Mesendoderm (in vitro differentiated cells): ENCODE measurements around the gene OR2AT4.

ENCODE experiments used
- DNase-seq: peaks from one replicate; pipeline ENCODE4 v3.0.0; 2013
- H2AK5ac ChIP-seq: 2 replicates; pipeline ENCODE4 v1.6.1; 2013; ENCODE audit warnings: low read length, inconsistent platforms
- H2BK120ac ChIP-seq: 2 replicates; pipeline ENCODE4 v1.6.1; 2013; ENCODE audit warnings: low read depth, mild to moderate bottlenecking, low read length, moderate library complexity, mixed read lengths
- H2BK15ac ChIP-seq: replicated peaks from 2 replicates; pipeline ENCODE4 v1.6.1; 2013; ENCODE audit warnings: low read depth, mild to moderate bottlenecking, moderate library complexity
- H2BK5ac ChIP-seq: 2 replicates; pipeline ENCODE4 v1.6.1; 2013; ENCODE audit warnings: low read length, inconsistent platforms
- H3K18ac ChIP-seq: 2 replicates; pipeline ENCODE4 v1.6.1; 2013; ENCODE audit warnings: mild to moderate bottlenecking, low read length, mixed read lengths
- H3K23ac ChIP-seq: one replicate; pipeline ENCODE4 v1.6.1; 2013; ENCODE audit warnings: low read length
- H3K27ac ChIP-seq: 2 replicates; pipeline ENCODE4 v1.5.1; 2013; ENCODE audit warnings: low read depth, mild to moderate bottlenecking, inconsistent platforms, low read length, moderate library complexity
- H3K27me3 ChIP-seq: 2 replicates; pipeline ENCODE4 v1.6.1; 2013; ENCODE audit warnings: low read length, control low read depth, mild to moderate bottlenecking, inconsistent platforms; ENCODE audit not compliant: insufficient read depth, poor library complexity
- H3K36me3 ChIP-seq: 2 replicates; pipeline ENCODE4 v1.6.1; 2013; ENCODE audit warnings: low read length, inconsistent platforms; ENCODE audit not compliant: control insufficient read depth, insufficient read depth
- H3K4ac ChIP-seq: one replicate; pipeline ENCODE4 v1.6.1; 2013; ENCODE audit warnings: low read depth, mild to moderate bottlenecking, low read length, moderate library complexity
- H3K4me1 ChIP-seq: 2 replicates; pipeline ENCODE4 v1.6.1; 2013; ENCODE audit warnings: low read depth, low read length, inconsistent platforms; ENCODE audit not compliant: control insufficient read depth
- H3K4me2 ChIP-seq: 2 replicates; pipeline ENCODE4 v1.6.1; 2013; ENCODE audit warnings: low read length
- H3K4me3 ChIP-seq: 2 replicates; pipeline ENCODE4 v1.5.1; 2013; ENCODE audit warnings: mild to moderate bottlenecking, low read length
- H3K56ac ChIP-seq: one replicate; pipeline ENCODE4 v1.6.1; 2013; ENCODE audit warnings: low read length
- H3K79me1 ChIP-seq: 2 replicates; pipeline ENCODE4 v1.6.1; 2013; ENCODE audit warnings: low read length, inconsistent platforms
- H3K79me2 ChIP-seq: 2 replicates; pipeline ENCODE4 v1.6.1; 2013; ENCODE audit warnings: mild to moderate bottlenecking, low read length; ENCODE audit not compliant: control insufficient read depth, insufficient read depth
- H3K9ac ChIP-seq: 2 replicates; pipeline ENCODE4 v1.6.1; 2013; ENCODE audit warnings: low read length, inconsistent platforms
- H4K5ac ChIP-seq: one replicate; pipeline ENCODE4 v1.6.1; 2013; ENCODE audit warnings: low read length
- H4K8ac ChIP-seq: one replicate; pipeline ENCODE4 v1.6.1; 2013; ENCODE audit warnings: low read depth, mild to moderate bottlenecking, control low read depth, low read length, moderate library complexity
- WGBS: extraction: QIAGEN DNeasy Blood & Tissue Kit; methylation state at CpG from one replicate; pipeline ENCODE4 v1.1.7; 2013; ENCODE audit warnings: low lambda C conversion rate, missing lambda C conversion rate; ENCODE audit not compliant: insufficient coverage; ENCODE audit errors: extremely low coverage; 5-methylcytosine and 5-hydroxymethylcytosine counted together

Gene OR2AT4

GRCh38 chr11:75133976-75134375 lies 37.3 kb upstream of the OR2AT4 start:
- no peak overlapping the region for H2BK120ac ChIP-seq
- no peak overlapping the region for H3K56ac ChIP-seq
- DNase-seq: peak; percentile 34

GRCh38 chr11:75132080-75132479 lies 35.4 kb upstream of the OR2AT4 start:
- Histone ChIP-seq H4K8ac (no peak overlapping the region), H3K23ac (no peak overlapping the region), H4K5ac (no peak overlapping the region), H3K27me3 (no peaks in the 10 kb centered on the region), H3K79me1 (no peaks in the 10 kb centered on the region), H3K4me3 (no peak overlapping the region), H2BK120ac (no peak overlapping the region), H3K4me2 (no peak overlapping the region), H3K4me1 (no peaks in the 10 kb centered on the region), H3K56ac (no peak overlapping the region), H3K9ac (no peak overlapping the region), H3K4ac (no peak overlapping the region), H3K27ac (no peak overlapping the region), H2BK5ac (no peak overlapping the region), H2BK15ac (no peak overlapping the region), H3K36me3 (no peaks in the 10 kb centered on the region), H2AK5ac (no peak overlapping the region), H3K18ac (no peak overlapping the region), H3K79me2 (no peaks in the 10 kb centered on the region)
- WGBS: no CpG with 5 or more reads among the region's 3 CpGs
- DNase-seq: no peak

More at GRCh38 chr11:75133976-75134375, 37.3 kb upstream of the OR2AT4 start:
- H3K4me1 ChIP-seq: no peaks in the 10 kb centered on the region
- H2AK5ac ChIP-seq: no peak overlapping the region
- H2BK5ac ChIP-seq: no peak overlapping the region
- H3K23ac ChIP-seq: no peak overlapping the region
- no peaks in the 10 kb centered on the region for H3K36me3 ChIP-seq
- H4K5ac ChIP-seq: no peak overlapping the region
- no CpG with 5 or more reads among the region's 6 CpGs for WGBS
- no peak overlapping the region for H3K4me3 ChIP-seq
- H3K4me2 ChIP-seq: no peak overlapping the region
- H4K8ac ChIP-seq: no peak overlapping the region
- H3K27me3 ChIP-seq: no peaks in the 10 kb centered on the region
- no peak overlapping the region for H3K9ac ChIP-seq
- H3K79me2 ChIP-seq: no peaks in the 10 kb centered on the region
- H3K27ac ChIP-seq: no peak overlapping the region
- H2BK15ac ChIP-seq: no peak overlapping the region
- H3K4ac ChIP-seq: no peak overlapping the region
- no peaks in the 10 kb centered on the region for H3K79me1 ChIP-seq
- H3K18ac ChIP-seq: no peak overlapping the region

GRCh38 chr11:75126564-75126963 lies 29.9 kb upstream of the OR2AT4 start:
- H3K18ac ChIP-seq: no peak overlapping the region
- no peak overlapping the region for H2BK120ac ChIP-seq
- no peak overlapping the region for H3K23ac ChIP-seq
- no peak overlapping the region for H3K9ac ChIP-seq
- no peak overlapping the region for H4K8ac ChIP-seq
- H2AK5ac ChIP-seq: no peak overlapping the region
- H4K5ac ChIP-seq: no peak overlapping the region
- no peaks in the 10 kb centered on the region for H3K27me3 ChIP-seq
- WGBS: no CpG with 5 or more reads among the region's 2 CpGs
- H3K27ac ChIP-seq: no peak overlapping the region
- no peaks in the 10 kb centered on the region for H3K79me2 ChIP-seq
- no peak overlapping the region for H3K4me3 ChIP-seq
- H3K79me1 ChIP-seq: no peaks in the 10 kb centered on the region
- H2BK5ac ChIP-seq: no peak overlapping the region
- no peak overlapping the region for H3K4me2 ChIP-seq
- no peaks in the 10 kb centered on the region for H3K36me3 ChIP-seq
- H3K4me1 ChIP-seq: no peaks in the 10 kb centered on the region
- no peak overlapping the region for H3K56ac ChIP-seq
- DNase-seq: no peak
- no peak overlapping the region for H2BK15ac ChIP-seq
- H3K4ac ChIP-seq: no peak overlapping the region

DNA sequence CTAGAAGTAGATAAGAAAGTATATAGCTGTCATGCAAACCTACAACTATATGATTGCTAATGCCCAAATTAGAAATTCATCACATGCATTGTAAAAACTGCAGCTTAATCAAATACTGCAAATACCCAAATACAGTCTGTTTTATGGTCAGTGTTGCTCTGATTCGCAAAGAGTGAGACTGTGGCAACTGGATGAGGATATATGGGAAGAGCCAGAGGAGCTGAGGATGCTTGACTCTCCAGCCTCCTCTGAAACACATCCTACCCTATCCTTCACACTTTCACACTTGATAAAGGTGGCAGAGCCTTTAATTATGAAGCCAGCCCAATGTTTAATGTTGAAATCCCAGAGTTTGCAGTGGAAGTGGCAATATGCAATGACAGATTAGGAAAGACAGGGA lies 21.9 kb upstream of the OR2AT4 start:
- no peak overlapping the region for H3K4me3 ChIP-seq
- no peak overlapping the region for H3K4ac ChIP-seq
- no CpG with 5 or more reads among the region's 1 CpG for WGBS
- no peak overlapping the region for H3K9ac ChIP-seq
- H3K27ac ChIP-seq: no peak overlapping the region
- H2BK120ac ChIP-seq: no peak overlapping the region
- no peak overlapping the region for H3K23ac ChIP-seq
- no peak overlapping the region for H3K56ac ChIP-seq
- no peak overlapping the region for H2BK15ac ChIP-seq
- no peak overlapping the region for H4K8ac ChIP-seq
- no peak overlapping the region for H4K5ac ChIP-seq
- H3K79me2 ChIP-seq: no peaks in the 10 kb centered on the region
- H3K18ac ChIP-seq: no peak overlapping the region
- H2AK5ac ChIP-seq: no peak overlapping the region
- H3K79me1 ChIP-seq: no peaks in the 10 kb centered on the region
- no peaks in the 10 kb centered on the region for H3K27me3 ChIP-seq
- no peak overlapping the region for H2BK5ac ChIP-seq
- no peak for DNase-seq
- H3K36me3 ChIP-seq: no peaks in the 10 kb centered on the region
- no peaks in the 10 kb centered on the region for H3K4me1 ChIP-seq
- no peak overlapping the region for H3K4me2 ChIP-seq

- no peaks in the 10 kb centered on the region for H3K36me3 ChIP-seq
- no peak overlapping the region for H3K56ac ChIP-seq
- H3K4me1 ChIP-seq: no peaks in the 10 kb centered on the region
- H4K8ac ChIP-seq: no peak overlapping the region
- no peak for DNase-seq
- H3K27ac ChIP-seq: no peak overlapping the region
- no peak overlapping the region for H2BK15ac ChIP-seq
- H3K79me2 ChIP-seq: no peaks in the 10 kb centered on the region
- WGBS: no CpG with 5 or more reads among the region's 2 CpGs
- H3K9ac ChIP-seq: no peak overlapping the region
- H3K4ac ChIP-seq: no peak overlapping the region
- no peak overlapping the region for H3K23ac ChIP-seq
- H3K4me3 ChIP-seq: no peak overlapping the region
- no peak overlapping the region for H2BK120ac ChIP-seq
- H2AK5ac ChIP-seq: no peak overlapping the region
- no peak overlapping the region for H2BK5ac ChIP-seq
- no peaks in the 10 kb centered on the region for H3K79me1 ChIP-seq
- H3K4me2 ChIP-seq: no peak overlapping the region
- no peak overlapping the region for H3K18ac ChIP-seq
- no peaks in the 10 kb centered on the region for H3K27me3 ChIP-seq
- no peak overlapping the region for H4K5ac ChIP-seq
Observed at GRCh38 chr11:75114465-75114864, 17.8 kb upstream of the OR2AT4 start.

DNA sequence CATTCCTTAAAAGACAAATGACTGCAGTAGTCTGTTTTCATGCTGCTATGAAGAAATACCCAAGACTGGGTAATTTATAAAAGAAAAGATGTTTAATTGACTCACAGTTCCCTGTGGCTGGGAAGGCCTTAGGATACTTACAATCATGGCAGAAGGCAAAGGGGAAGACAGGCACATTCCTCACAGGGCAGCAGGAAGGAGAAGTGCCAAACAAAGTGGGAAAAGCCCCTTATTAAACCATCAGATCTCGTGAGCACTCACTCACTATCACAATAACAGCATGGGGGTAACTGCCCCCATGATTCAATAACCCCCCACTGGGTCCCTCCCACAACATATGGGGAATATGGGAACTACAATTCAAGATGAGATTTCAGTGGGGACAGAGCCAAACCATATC lies 16.4 kb upstream of the OR2AT4 start:
- no peaks in the 10 kb centered on the region for H3K4me1 ChIP-seq
- no peak overlapping the region for H3K4me3 ChIP-seq
- H4K8ac ChIP-seq: no peak overlapping the region
- H3K79me2 ChIP-seq: no peaks in the 10 kb centered on the region
- no peak for DNase-seq
- no peak overlapping the region for H3K23ac ChIP-seq
- H3K9ac ChIP-seq: no peak overlapping the region
- H2AK5ac ChIP-seq: no peak overlapping the region
- H3K56ac ChIP-seq: no peak overlapping the region
- H2BK15ac ChIP-seq: no peak overlapping the region
- H2BK120ac ChIP-seq: no peak overlapping the region
- no peak overlapping the region for H4K5ac ChIP-seq
- no peak overlapping the region for H3K4ac ChIP-seq
- no peak overlapping the region for H3K4me2 ChIP-seq
- H3K27me3 ChIP-seq: no peaks in the 10 kb centered on the region
- no peaks in the 10 kb centered on the region for H3K79me1 ChIP-seq
- H2BK5ac ChIP-seq: no peak overlapping the region
- no peak overlapping the region for H3K27ac ChIP-seq
- WGBS: no CpG with 5 or more reads among the region's 1 CpG
- no peaks in the 10 kb centered on the region for H3K36me3 ChIP-seq
- H3K18ac ChIP-seq: no peak overlapping the region
